GM23338 (cell line): ENCODE measurements around the gene ZBTB42. TPM values are rescaled to one million over a fixed set of nuclear protein-coding genes. Genes with fewer than 3 reads are reported as not detected.

Experiments used
- ATAC-seq: fragments of 200-7000 bp; cut with Tn5 transposase; 3 replicates; pipeline ENCODE4 v1.9.1; 2020
- DNase-seq: peaks from one replicate; pipeline ENCODE4 v3.0.0-alpha.2; 2015; ENCODE audit warnings: low spot score
- H2AFZ ChIP-seq: fragments of 200-600 bp; sonication (generic); 2 replicates; pipeline ENCODE4 v1.8.0; 2016; ENCODE audit warnings: antibody characterized with exemption, mild to moderate bottlenecking, moderate library complexity
- H3F3A ChIP-seq: fragments of 200-600 bp; sonication (generic); replicated peaks from 2 replicates; pipeline ENCODE4 v1.8.0; 2017; ENCODE audit warnings: antibody characterized with exemption, mixed run types, low read depth
- H3K27ac ChIP-seq: fragments of 200-600 bp; sonication (generic); 2 replicates; pipeline ENCODE4 v1.6.1; 2016; ENCODE audit warnings: low read depth
- H3K27me3 ChIP-seq: fragments of 200-600 bp; sonication (generic); 2 replicates; pipeline ENCODE4 v1.8.0; 2016; ENCODE audit warnings: mild to moderate bottlenecking, mixed run types, moderate library complexity; ENCODE audit not compliant: insufficient read depth
- H3K36me3 ChIP-seq: fragments of 200-600 bp; sonication (generic); 2 replicates; pipeline ENCODE4 v1.8.0; 2016; ENCODE audit warnings: mild to moderate bottlenecking; ENCODE audit not compliant: insufficient read depth
- H3K4me1 ChIP-seq: fragments of 200-600 bp; sonication (generic); 2 replicates; pipeline ENCODE4 v1.8.0; 2016; ENCODE audit warnings: mild to moderate bottlenecking, moderate library complexity; ENCODE audit not compliant: insufficient read depth
- H3K4me2 ChIP-seq: fragments of 200-600 bp; sonication (generic); 2 replicates; pipeline ENCODE4 v1.7.1; 2017; ENCODE audit warnings: mixed run types
- H3K4me3 ChIP-seq: fragments of 200-600 bp; sonication (generic); 2 replicates; pipeline ENCODE4 v1.6.1; 2016; ENCODE audit warnings: mixed run types
- H3K79me2 ChIP-seq: fragments of 200-600 bp; sonication (generic); replicated peaks from 2 replicates; pipeline ENCODE4 v1.8.0; 2017; ENCODE audit warnings: mild to moderate bottlenecking; ENCODE audit not compliant: insufficient read depth
- H3K9me2 ChIP-seq: fragments of 200-600 bp; sonication (generic); 2 replicates; pipeline ENCODE4 v1.8.0; 2017; ENCODE audit not compliant: insufficient read depth
- H4K20me1 ChIP-seq: fragments of 200-600 bp; sonication (generic); replicated peaks from 2 replicates; pipeline ENCODE4 v1.8.0; 2017; ENCODE audit warnings: mild to moderate bottlenecking; ENCODE audit not compliant: insufficient read depth
- H3K27ac Mint-ChIP-seq: 2 replicates; pipeline ENCODE4 v1.8.0; 2020; ENCODE audit warnings: inconsistent platforms, mild to moderate bottlenecking, moderate library complexity, mixed read lengths
- H3K27me3 Mint-ChIP-seq: 3 replicates; pipeline ENCODE4 v1.8.0; 2022; ENCODE audit warnings: low read depth, mild to moderate bottlenecking, moderate library complexity, mixed read lengths, inconsistent platforms; ENCODE audit not compliant: insufficient read depth, poor library complexity
- H3K36me3 Mint-ChIP-seq: 3 replicates; pipeline ENCODE4 v1.8.0; 2021; ENCODE audit warnings: low read depth, mild to moderate bottlenecking, inconsistent platforms, moderate library complexity, mixed read lengths
- H3K4me1 Mint-ChIP-seq: 3 replicates; pipeline ENCODE4 v1.8.0; 2020; ENCODE audit warnings: mild to moderate bottlenecking, inconsistent platforms, mixed read lengths
- H3K4me3 Mint-ChIP-seq: 3 replicates; pipeline ENCODE4 v1.8.0; 2021; ENCODE audit warnings: moderate library complexity, mild to moderate bottlenecking, inconsistent platforms, mixed read lengths
- H3K9me3 Mint-ChIP-seq: 3 replicates; pipeline ENCODE4 v1.8.0; 2020; ENCODE audit warnings: moderate library complexity, mild to moderate bottlenecking, inconsistent platforms, mixed read lengths
- CREB1 ChIP-seq: fragments of 250-450 bp; sonication (Bioruptor Pico); IDR thresholded peaks from 2 replicates; pipeline ENCODE4 v1.5.0; 2020; ENCODE audit warnings: low read depth, mild to moderate bottlenecking, moderate library complexity
- CTCF ChIP-seq, 2 experiments: fragments of 200-600 bp in 1 of 2; sonication (generic) in 1 of 2; conservative IDR thresholded peaks; 2 replicates each; pipeline versions ENCODE4 v1.5.1 to v1.6.1; 2016 to 2017; ENCODE audit warnings: antibody characterized with exemption in 2 of 2, low read depth in 2 of 2, mild to moderate bottlenecking in 2 of 2, moderate library complexity in 1 of 2
- EZH2 ChIP-seq: fragments of 200-600 bp; sonication (generic); IDR thresholded peaks from one replicate; pipeline ENCODE4 v1.8.0; 2017; ENCODE audit warnings: antibody characterized with exemption, mild to moderate bottlenecking, low read depth; ENCODE audit not compliant: unreplicated experiment
- POLR2AphosphoS5 ChIP-seq: IDR thresholded peaks from 2 replicates; pipeline ENCODE4 v1.6.1; 2016; ENCODE audit warnings: antibody characterized with exemption, low read depth
- STAT1 ChIP-seq: IDR thresholded peaks from one replicate; pipeline ENCODE4 v1.6.1; 2016; ENCODE audit warnings: antibody characterized with exemption; ENCODE audit not compliant: unreplicated experiment
- polyA plus RNA-seq: library from polyadenylated mRNA; unstranded; fragments of >200 nt; fragmentation: Nextera tagmentation; extraction: Ambion mirVana; gene quantifications from 2 replicates; pipeline ENCODE4 v1.2.1, GENCODE V29; 2016
- total RNA-seq: library from RNA; depleted of rRNA; stranded (reverse); fragments of >200 nt; shearing (Covaris generic); gene quantifications from 2 replicates; pipeline ENCODE4 v1.2.3, GENCODE V29; 2014
- TF ChIP-seq, protein P1 (sequence below): fragments of 250-450 bp; sonication (Bioruptor Pico); IDR thresholded peaks from 2 replicates; pipeline ENCODE4 v1.5.0; 2020; ENCODE audit warnings: mild to moderate bottlenecking, moderate library complexity
- TF ChIP-seq, protein P2 (sequence below): IDR thresholded peaks from one replicate; pipeline ENCODE4 v1.6.1; 2018; ENCODE audit warnings: antibody characterized with exemption; ENCODE audit not compliant: unreplicated experiment

The ZBTB42 gene
- total and polyA plus RNA-seq, 2 experiments from 2014 or later = 0.70 to 4.4 TPM

DNA sequence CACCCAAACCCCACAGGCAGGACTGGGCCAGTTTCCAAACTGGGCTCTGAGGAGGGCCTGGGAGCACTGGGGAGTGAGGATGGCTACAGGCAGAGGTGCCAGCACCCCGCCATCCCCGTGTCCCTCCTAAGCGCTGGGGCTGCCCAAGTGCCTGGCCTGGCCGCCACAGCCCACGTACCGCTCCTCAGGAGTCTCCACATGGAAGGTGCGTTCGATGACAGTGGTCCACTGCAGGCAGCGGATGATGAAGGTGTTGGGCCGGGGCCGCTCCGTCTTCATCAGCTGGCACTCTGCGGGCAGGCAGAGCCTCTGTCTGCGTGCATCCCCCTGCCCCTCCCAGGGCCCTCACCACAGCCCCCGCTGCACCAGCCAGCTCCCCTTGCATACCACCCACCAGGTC lies 24.4 kb upstream of the ZBTB42 start (continued):
- TF ChIP-seq, protein P1, sequence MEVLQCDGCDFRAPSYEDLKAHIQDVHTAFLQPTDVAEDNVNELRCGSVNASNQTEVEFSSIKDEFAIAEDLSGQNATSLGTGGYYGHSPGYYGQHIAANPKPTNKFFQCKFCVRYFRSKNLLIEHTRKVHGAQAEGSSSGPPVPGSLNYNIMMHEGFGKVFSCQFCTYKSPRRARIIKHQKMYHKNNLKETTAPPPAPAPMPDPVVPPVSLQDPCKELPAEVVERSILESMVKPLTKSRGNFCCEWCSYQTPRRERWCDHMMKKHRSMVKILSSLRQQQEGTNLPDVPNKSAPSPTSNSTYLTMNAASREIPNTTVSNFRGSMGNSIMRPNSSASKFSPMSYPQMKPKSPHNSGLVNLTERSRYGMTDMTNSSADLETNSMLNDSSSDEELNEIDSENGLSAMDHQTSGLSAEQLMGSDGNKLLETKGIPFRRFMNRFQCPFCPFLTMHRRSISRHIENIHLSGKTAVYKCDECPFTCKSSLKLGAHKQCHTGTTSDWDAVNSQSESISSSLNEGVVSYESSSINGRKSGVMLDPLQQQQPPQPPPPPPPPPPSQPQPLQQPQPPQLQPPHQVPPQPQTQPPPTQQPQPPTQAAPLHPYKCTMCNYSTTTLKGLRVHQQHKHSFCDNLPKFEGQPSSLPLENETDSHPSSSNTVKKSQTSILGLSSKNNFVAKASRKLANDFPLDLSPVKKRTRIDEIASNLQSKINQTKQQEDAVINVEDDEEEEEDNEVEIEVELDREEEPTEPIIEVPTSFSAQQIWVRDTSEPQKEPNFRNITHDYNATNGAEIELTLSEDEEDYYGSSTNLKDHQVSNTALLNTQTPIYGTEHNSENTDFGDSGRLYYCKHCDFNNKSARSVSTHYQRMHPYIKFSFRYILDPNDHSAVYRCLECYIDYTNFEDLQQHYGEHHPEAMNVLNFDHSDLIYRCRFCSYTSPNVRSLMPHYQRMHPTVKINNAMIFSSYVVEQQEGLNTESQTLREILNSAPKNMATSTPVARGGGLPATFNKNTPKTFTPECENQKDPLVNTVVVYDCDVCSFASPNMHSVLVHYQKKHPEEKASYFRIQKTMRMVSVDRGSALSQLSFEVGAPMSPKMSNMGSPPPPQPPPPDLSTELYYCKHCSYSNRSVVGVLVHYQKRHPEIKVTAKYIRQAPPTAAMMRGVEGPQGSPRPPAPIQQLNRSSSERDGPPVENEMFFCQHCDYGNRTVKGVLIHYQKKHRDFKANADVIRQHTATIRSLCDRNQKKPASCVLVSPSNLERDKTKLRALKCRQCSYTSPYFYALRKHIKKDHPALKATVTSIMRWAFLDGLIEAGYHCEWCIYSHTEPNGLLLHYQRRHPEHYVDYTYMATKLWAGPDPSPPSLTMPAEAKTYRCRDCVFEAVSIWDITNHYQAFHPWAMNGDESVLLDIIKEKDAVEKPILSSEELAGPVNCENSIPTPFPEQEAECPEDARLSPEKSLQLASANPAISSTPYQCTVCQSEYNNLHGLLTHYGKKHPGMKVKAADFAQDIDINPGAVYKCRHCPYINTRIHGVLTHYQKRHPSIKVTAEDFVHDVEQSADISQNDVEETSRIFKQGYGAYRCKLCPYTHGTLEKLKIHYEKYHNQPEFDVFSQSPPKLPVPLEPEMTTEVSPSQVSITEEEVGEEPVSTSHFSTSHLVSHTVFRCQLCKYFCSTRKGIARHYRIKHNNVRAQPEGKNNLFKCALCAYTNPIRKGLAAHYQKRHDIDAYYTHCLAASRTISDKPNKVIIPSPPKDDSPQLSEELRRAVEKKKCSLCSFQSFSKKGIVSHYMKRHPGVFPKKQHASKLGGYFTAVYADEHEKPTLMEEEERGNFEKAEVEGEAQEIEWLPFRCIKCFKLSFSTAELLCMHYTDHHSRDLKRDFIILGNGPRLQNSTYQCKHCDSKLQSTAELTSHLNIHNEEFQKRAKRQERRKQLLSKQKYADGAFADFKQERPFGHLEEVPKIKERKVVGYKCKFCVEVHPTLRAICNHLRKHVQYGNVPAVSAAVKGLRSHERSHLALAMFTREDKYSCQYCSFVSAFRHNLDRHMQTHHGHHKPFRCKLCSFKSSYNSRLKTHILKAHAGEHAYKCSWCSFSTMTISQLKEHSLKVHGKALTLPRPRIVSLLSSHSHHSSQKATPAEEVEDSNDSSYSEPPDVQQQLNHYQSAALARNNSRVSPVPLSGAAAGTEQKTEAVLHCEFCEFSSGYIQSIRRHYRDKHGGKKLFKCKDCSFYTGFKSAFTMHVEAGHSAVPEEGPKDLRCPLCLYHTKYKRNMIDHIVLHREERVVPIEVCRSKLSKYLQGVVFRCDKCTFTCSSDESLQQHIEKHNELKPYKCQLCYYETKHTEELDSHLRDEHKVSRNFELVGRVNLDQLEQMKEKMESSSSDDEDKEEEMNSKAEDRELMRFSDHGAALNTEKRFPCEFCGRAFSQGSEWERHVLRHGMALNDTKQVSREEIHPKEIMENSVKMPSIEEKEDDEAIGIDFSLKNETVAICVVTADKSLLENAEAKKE = no peak
- TF ChIP-seq CREB1 (no peak), STAT1 (no peak), POLR2AphosphoS5 (no peak)

GRCh38 chr14:104776961-104777807 lies 23.7 kb upstream of the ZBTB42 start:
- no peak overlapping the region for H3K27ac Mint-ChIP-seq
- H4K20me1 ChIP-seq = no peaks in the 10 kb centered on the region
- TF ChIP-seq CTCF (conservative IDR thresholded peaks at IDR 0.05; ENCODE audit: low read depth in 2 of 2) (peak in 1 of 2 experiments; percentile 33; a peak in 1 of 4 replicates), EZH2 (no peak)
- TF ChIP-seq, protein P2, sequence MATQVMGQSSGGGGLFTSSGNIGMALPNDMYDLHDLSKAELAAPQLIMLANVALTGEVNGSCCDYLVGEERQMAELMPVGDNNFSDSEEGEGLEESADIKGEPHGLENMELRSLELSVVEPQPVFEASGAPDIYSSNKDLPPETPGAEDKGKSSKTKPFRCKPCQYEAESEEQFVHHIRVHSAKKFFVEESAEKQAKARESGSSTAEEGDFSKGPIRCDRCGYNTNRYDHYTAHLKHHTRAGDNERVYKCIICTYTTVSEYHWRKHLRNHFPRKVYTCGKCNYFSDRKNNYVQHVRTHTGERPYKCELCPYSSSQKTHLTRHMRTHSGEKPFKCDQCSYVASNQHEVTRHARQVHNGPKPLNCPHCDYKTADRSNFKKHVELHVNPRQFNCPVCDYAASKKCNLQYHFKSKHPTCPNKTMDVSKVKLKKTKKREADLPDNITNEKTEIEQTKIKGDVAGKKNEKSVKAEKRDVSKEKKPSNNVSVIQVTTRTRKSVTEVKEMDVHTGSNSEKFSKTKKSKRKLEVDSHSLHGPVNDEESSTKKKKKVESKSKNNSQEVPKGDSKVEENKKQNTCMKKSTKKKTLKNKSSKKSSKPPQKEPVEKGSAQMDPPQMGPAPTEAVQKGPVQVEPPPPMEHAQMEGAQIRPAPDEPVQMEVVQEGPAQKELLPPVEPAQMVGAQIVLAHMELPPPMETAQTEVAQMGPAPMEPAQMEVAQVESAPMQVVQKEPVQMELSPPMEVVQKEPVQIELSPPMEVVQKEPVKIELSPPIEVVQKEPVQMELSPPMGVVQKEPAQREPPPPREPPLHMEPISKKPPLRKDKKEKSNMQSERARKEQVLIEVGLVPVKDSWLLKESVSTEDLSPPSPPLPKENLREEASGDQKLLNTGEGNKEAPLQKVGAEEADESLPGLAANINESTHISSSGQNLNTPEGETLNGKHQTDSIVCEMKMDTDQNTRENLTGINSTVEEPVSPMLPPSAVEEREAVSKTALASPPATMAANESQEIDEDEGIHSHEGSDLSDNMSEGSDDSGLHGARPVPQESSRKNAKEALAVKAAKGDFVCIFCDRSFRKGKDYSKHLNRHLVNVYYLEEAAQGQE = no peak
- DNase-seq (peak; percentile 41), ATAC-seq (peak; percentile 44)
- H3K36me3 Mint-ChIP-seq = peaks cover 12% of the 10 kb centered on the region
- H3K27me3 Mint-ChIP-seq = peaks cover 4% of the 10 kb centered on the region
- H3K4me1 Mint-ChIP-seq = no peaks in the 10 kb centered on the region
- no peaks in the 10 kb centered on the region for H3K9me2 ChIP-seq
- H3F3A ChIP-seq = no peaks in the 10 kb centered on the region
- H3K27ac ChIP-seq = no peak overlapping the region
- H3K9me3 Mint-ChIP-seq = no peaks in the 10 kb centered on the region
- no peak overlapping the region for H3K4me3 ChIP-seq
- H3K79me2 ChIP-seq = no peaks in the 10 kb centered on the region
- no peak overlapping the region for H3K4me2 ChIP-seq
- no peaks in the 10 kb centered on the region for H3K4me1 ChIP-seq
- H3K36me3 ChIP-seq = no peaks in the 10 kb centered on the region
- no peak overlapping the region for H3K4me3 Mint-ChIP-seq
- H2AFZ ChIP-seq = no peak overlapping the region
- H3K27me3 ChIP-seq = no peaks in the 10 kb centered on the region
